Skeletal muscle tissue (tissue), 4 donors: ENCODE results near the gene DAGLA. TPM values are rescaled to one million over a fixed set of nuclear protein-coding genes. Genes with fewer than 3 reads are reported as not detected.

Experiments used
- H3K27ac ChIP-seq: one replicate; pipeline ENCODE4 v1.7.0; 2013; ENCODE audit warnings: mild to moderate bottlenecking, low read depth, low read length, inconsistent platforms
- H3K27me3 ChIP-seq, 3 donors: one replicate each; pipeline ENCODE4 v1.7.0; 2013; ENCODE audit warnings: low read length in 3 of 3; ENCODE audit not compliant: control insufficient read depth in 3 of 3, insufficient read depth in 3 of 3
- H3K36me3 ChIP-seq, 3 donors: one replicate each; pipeline ENCODE4 v1.7.0; 2013; ENCODE audit warnings: low read length in 3 of 3; ENCODE audit not compliant: control insufficient read depth in 3 of 3, insufficient read depth in 3 of 3
- H3K4me1 ChIP-seq, 3 donors: one replicate each; pipeline ENCODE4 v1.7.0; 2013; ENCODE audit warnings: low read length in 3 of 3, mild to moderate bottlenecking in 3 of 3; ENCODE audit not compliant: control insufficient read depth in 3 of 3, insufficient read depth in 3 of 3
- H3K4me3 ChIP-seq, 3 donors: one replicate each; pipeline ENCODE4 v1.7.0; 2013; ENCODE audit warnings: low read length in 3 of 3
- H3K9ac ChIP-seq, 3 donors: one replicate each; pipeline ENCODE4 v1.7.0; 2013; ENCODE audit warnings: low read length in 3 of 3, mild to moderate bottlenecking in 3 of 3, moderate library complexity in 2 of 3, low read depth in 1 of 3
- H3K9me3 ChIP-seq, 3 donors: one replicate each; pipeline ENCODE4 v1.7.0; 2013; ENCODE audit warnings: low read length in 3 of 3; ENCODE audit not compliant: control insufficient read depth in 3 of 3
- total RNA-seq: library from RNA; depleted of rRNA; stranded (reverse); fragments of >200 nt; gene quantifications from one replicate; pipeline ENCODE4 v1.2.3, GENCODE V29; 2014
- donor health status: Osteomylitis.

The DAGLA gene
- total RNA-seq, 1 donor from 2014 or later, result 1.0 TPM

DNA sequence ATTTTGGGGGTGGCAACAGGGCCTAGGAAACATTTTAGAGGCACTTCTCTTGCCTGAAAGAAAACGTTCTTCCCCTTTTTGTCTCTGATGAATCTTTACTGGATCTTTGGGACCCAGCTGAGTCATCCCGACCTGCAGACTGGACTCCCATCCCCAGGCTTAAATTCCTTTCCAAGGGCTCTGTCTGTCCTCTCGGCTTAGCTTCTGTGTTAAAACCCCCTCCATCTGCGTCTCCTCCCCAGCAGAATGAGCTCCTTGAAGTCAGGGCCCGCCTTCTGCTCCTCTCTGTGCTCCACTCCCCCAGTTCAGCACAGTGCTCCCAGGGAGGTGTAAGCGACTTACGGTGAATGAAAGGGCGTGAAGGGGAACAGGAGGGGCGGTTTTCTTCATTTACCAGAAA lies 895 bp upstream of the DAGLA start:
- peaks cover 0 to 17% (median 8%) of the 10 kb centered on the region in 3 donors for H3K27me3 ChIP-seq
- peaks cover 45 to 55% (median 51%) of the 10 kb centered on the region in 3 donors for H3K4me1 ChIP-seq
- H3K27ac ChIP-seq, result no peak overlapping the region
- H3K9me3 ChIP-seq, result no peaks in the 10 kb centered on the region
- no peaks in the 10 kb centered on the region for H3K36me3 ChIP-seq
- H3K4me3 ChIP-seq, result no peak overlapping the region
- H3K9ac ChIP-seq, result no peak overlapping the region

DNA sequence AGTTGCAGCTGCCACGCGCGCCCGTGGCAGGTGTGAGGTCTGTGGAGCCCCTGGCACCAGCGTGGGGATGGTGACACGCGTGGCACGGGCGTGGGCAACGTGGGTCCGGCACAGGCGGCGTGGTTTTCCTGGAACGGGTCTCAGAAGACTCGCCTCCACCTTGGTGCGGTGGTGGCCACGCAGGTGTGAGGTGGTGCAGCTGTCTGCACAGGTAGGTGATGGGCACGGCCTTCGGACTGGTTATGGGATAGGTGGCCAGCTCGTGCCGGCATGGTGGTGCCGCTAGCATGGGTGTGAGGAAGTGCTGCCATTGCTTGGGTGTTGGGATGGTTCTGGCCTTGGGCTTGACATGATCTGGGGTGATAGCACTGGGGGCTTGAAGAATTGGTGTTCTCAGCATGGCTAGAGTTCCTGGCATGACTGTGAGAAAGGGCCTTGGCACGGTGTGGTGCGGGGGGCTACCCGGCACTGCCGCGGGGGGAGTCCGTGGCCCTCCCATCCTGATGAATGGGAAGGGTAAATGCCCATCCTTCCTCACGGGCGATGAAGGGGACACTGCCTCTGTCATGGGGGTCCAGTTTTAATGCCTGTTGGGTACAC lies 531 bp downstream of the DAGLA start:
- peaks cover 0 to 15% (median 8%) of the 10 kb centered on the region in 3 donors for H3K27me3 ChIP-seq
- peak overlapping the region; percentile 56 to 79 (median 75) for H3K4me3 ChIP-seq
- peaks cover 48 to 54% (median 50%) of the 10 kb centered on the region in 3 donors for H3K4me1 ChIP-seq
- H3K27ac ChIP-seq, result no peak overlapping the region
- peak overlapping the region in 2 of 3 donors; percentile 65 to 78 for H3K9ac ChIP-seq
- H3K36me3 ChIP-seq, result no peaks in the 10 kb centered on the region
- no peaks in the 10 kb centered on the region for H3K9me3 ChIP-seq

DNA sequence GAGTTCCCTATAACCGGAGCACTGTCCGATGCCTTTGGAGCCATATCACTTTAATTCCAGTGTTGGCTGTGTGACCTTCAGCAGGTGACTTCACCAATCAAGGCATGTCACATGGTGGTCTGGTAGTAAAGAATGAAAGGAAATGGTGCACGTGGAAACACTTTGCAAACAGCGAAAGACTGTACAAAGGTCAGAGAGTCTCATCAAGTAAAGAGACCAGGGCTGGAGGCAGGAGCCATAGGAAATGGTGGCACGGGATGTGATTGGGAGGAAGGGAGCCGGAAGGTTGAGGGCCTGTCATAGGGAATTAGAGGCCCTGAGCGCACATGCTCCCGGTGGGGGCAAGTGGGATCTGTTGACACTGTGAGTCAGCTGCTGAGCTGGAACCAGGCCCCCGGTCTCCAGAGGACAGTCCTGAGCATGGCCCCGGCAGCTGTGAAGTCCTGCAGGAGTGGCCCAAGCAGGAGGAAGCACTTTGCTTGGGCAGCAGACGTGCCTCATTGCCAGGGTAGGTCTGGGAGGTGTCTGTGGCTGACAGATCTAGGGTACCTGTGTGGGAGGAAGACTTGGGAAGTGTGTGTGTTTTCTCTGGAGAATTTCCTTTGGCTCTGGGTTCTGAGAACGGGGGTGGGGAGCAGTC lies 2.0 kb downstream of the DAGLA start:
- Histone ChIP-seq H3K4me3 (peak overlapping the region in 2 of 3 donors; percentile 29 to 56), H3K9ac (peak overlapping the region in 2 of 3 donors; percentile 51 to 60), H3K36me3 (no peaks in the 10 kb centered on the region), H3K4me1 (peaks cover 45 to 47% (median 47%) of the 10 kb centered on the region in 3 donors), H3K27ac (no peak overlapping the region), H3K27me3 (peaks cover 0 to 5% (median 5%) of the 10 kb centered on the region in 3 donors), H3K9me3 (no peaks in the 10 kb centered on the region)

DNA sequence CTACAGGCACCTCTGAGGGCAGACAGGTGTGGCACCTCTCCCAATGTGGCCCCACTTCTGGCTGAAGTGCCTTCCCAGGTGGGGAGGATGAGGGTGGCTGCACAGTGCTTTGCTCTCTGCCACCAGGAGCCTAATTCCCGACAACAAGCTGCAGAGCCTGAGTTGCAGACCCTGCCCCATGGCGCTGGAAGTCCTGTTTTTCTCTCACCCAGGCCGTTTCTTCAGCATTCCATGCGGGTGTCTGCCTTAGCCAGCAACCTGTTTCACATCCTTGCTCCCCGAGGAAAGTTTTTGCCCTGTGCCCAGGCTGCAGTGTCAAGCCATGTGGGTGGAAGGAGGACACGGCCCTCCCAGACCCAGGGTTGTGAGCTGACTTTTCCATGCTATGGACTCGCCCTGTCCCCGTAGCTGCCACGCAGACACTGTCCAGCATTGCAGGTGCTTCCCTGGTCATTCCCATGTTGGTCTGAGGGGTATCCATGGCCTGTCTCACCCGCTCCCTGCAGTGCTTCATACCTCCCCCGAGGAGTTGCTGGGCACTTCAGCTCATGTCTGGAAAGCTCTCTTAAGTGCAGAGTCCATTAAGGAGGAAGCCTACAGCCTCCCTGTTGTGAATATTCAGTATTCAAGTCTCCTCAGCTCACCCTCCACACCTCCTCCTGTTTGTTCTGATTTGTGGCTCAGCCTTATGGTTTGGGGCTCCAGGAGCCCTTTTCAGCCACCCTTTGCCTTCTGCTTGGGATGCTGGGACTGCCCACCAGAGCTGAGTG lies 2.9 kb downstream of the DAGLA start:
- H3K27ac ChIP-seq, result no peak overlapping the region
- H3K36me3 ChIP-seq, result no peaks in the 10 kb centered on the region
- peak overlapping the region in 1 of 3 donors; percentile 3 for H3K4me3 ChIP-seq
- peaks cover 45 to 51% (median 47%) of the 10 kb centered on the region in 3 donors for H3K4me1 ChIP-seq
- peaks cover 0 to 5% (median 5%) of the 10 kb centered on the region in 3 donors for H3K27me3 ChIP-seq
- no peaks in the 10 kb centered on the region for H3K9me3 ChIP-seq
- peak overlapping the region in 1 of 3 donors; percentile 60 for H3K9ac ChIP-seq

DNA sequence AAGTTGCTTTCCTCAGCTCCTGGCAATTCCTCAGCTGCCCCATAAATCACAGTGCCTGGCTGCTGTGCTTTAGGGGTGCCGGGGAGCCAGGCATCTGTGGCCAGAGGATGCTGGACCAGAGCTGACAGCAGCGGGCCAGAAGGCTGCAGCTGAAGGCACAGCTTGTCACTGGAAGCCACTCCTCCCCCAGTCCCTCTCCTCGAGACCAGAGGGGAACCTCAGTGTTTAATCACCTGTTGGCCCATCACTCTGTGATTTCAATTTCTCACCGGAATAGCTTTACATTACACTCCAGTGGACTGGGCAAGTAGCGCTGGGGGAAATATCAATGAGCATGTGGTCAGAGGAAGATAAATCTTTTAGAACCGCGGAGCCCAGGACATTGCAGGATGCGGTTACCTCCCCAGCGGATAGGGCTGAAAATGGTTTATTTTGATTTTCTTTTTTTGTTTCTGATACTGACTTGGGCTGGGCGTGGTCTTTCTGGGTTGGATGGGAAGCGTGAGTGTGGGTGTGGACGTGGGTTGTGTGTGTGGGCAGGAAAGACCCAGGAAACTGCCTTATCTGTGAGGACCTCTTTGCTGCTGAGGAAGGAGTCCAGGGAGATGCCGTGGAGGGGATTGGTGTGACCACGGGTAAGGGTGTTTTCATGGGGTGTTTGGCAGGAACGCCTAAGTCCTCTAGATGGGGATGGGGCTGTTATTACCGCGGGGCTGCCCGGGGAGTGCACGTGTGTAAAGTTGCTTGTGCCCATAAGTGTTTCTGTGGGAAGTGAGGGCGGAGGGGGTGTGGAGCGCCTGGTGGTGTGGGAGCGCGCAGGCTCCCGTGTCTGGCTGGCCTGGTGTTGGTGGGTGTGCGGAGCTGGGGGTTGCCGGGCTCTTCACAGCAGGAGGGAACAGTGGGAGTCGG lies 4.0 kb downstream of the DAGLA start:
- no peak overlapping the region for H3K4me3 ChIP-seq
- no peak overlapping the region for H3K9ac ChIP-seq
- H3K27ac ChIP-seq, result no peak overlapping the region
- no peaks in the 10 kb centered on the region for H3K9me3 ChIP-seq
- H3K4me1 ChIP-seq, result peaks cover 55 to 62% (median 58%) of the 10 kb centered on the region in 3 donors
- no peaks in the 10 kb centered on the region for H3K36me3 ChIP-seq
- H3K27me3 ChIP-seq, result peaks cover 0 to 5% (median 5%) of the 10 kb centered on the region in 3 donors

DNA sequence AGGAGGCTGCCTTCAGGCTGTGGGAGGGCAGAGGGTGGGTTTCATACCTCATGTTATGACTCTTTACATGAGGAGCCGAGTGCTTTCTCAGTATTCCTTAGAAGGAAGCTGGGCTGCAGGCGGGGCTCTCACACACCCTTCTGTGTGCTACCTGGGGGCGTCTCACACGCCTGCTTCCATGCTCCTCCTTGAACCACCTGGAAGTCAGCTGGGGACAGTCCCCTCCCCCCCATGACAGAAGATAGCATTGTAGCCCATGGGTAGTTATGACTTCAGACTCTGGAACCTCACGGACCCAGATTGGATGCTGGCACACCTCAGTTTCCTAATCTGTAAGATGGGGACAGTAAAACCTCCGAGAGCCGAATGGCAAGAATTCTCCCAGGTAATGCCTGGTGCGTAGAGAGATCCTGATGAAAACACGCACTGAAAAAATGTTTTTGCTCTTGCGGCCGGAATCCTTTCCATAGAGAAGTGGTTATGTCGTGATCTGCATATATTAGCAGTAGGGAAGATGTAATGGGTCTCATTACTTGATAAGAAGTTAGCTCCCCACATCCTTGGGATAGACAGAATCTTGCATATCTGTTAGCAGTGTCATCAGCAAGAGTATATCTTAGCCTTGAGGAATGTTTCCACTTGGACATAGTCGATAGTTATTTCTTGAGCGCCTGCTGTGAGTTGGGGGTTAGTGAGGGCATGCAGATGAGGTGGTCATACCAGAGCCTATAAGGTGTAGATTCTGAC lies 4.9 kb downstream of the DAGLA start:
- H3K27me3 ChIP-seq, result peaks cover 0 to 5% (median 5%) of the 10 kb centered on the region in 3 donors
- H3K4me1 ChIP-seq, result peaks cover 52 to 64% (median 56%) of the 10 kb centered on the region in 3 donors
- H3K36me3 ChIP-seq, result no peaks in the 10 kb centered on the region
- H3K9me3 ChIP-seq, result no peaks in the 10 kb centered on the region
- no peak overlapping the region for H3K27ac ChIP-seq
- no peak overlapping the region for H3K9ac ChIP-seq
- H3K4me3 ChIP-seq, result no peak overlapping the region

DNA sequence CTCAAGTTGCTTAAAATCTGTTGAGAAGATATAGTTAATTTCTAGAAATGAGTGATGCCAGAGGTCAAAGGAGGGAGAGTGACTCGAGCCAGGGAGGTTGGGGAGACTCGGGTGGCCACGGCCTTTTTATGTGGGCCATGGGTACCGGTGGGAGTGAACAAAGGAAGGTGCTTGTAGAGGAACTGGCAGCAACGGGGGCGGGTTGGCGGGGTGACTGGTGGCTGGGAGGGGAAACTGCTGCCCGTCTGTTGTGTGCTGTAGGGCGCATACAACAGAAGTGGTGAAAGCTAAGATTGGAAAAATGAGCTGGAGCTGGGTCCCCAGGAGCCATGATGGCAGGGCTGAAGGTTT lies 5.4 kb downstream of the DAGLA start:
- H3K4me1 ChIP-seq, result peaks cover 52 to 67% (median 55%) of the 10 kb centered on the region in 3 donors

DNA sequence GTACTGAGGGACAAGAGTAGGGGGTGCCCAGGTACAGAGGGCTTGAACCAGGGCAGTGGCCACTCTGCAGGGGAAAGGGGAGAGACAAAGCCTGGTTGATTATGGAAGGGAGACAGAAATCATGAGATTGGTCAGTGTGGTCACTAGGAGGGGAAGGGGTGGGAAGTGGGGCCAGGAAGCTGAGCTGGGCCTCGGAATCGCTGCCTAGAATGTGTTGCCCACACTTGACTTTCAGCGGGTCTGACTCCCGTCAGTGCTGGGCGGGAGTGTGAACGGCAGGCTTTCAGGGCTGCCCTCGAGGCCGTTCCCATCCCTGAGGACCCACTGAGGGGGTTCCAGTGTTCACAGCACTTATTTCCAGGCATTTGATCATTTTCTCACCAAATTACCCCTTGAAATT lies 5.9 kb downstream of the DAGLA start:
- no peaks in the 10 kb centered on the region for H3K36me3 ChIP-seq
- peaks cover 52 to 67% (median 55%) of the 10 kb centered on the region in 3 donors for H3K4me1 ChIP-seq
- H3K9ac ChIP-seq, result no peak overlapping the region
- no peak overlapping the region for H3K27ac ChIP-seq
- no peak overlapping the region for H3K4me3 ChIP-seq
- H3K27me3 ChIP-seq, result peaks cover 0 to 5% (median 0%) of the 10 kb centered on the region in 3 donors
- H3K9me3 ChIP-seq, result no peaks in the 10 kb centered on the region

More for the DNA sequence above, 5.4 kb downstream of the DAGLA start:
- Histone ChIP-seq H3K9ac (no peak overlapping the region), H3K9me3 (no peaks in the 10 kb centered on the region), H3K4me3 (no peak overlapping the region), H3K27me3 (peaks cover 0 to 5% (median 4%) of the 10 kb centered on the region in 3 donors), H3K27ac (no peak overlapping the region), H3K36me3 (no peaks in the 10 kb centered on the region)

DNA sequence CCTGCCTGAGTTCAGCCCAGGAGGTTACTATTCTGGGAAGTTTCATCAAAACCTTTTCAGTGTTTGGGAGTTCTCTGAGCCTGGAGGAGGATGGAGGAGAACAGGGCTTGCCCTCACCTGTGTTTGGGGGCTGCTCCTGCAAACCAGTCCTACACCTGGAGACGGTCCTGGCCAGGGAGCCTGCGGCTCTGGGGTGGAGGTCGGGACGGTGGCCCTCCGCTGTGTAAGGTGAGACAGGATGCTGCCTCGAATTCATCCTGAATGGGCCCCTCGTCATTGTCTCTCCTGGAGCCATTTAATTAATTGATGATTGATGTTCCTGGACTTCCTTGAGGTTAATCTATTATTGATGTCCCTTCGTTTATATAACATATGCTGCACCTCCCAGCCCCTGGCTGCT lies 6.3 kb downstream of the DAGLA start:
- peaks cover 49 to 67% (median 52%) of the 10 kb centered on the region in 3 donors for H3K4me1 ChIP-seq
- no peaks in the 10 kb centered on the region for H3K9me3 ChIP-seq
- no peak overlapping the region for H3K27ac ChIP-seq
- no peaks in the 10 kb centered on the region for H3K36me3 ChIP-seq
- H3K4me3 ChIP-seq, result no peak overlapping the region
- H3K27me3 ChIP-seq, result peaks cover 0 to under 1% (median 0%) of the 10 kb centered on the region in 3 donors
- no peak overlapping the region for H3K9ac ChIP-seq
